Fibroblast of lung (primary cell): ENCODE results near the gene NEK1.

Source experiments
- EZH2 ChIP-seq: IDR thresholded peaks from 2 replicates; pipeline ENCODE4 v1.5.1; 2012; ENCODE audit warnings: low read length, control low read depth, mild to moderate bottlenecking; ENCODE audit errors: missing control alignments
- TF ChIP-seq, protein P1 (sequence below), 2 donors: IDR thresholded peaks in 1 of 2; conservative IDR thresholded peaks in 1 of 2; 1 replicate in 1 of 2; 2 replicates in 1 of 2; pipeline ENCODE4 v1.5.1; 2011 to 2012; ENCODE audit warnings: low read length in 2 of 2, control low read depth in 1 of 2, inconsistent platforms in 1 of 2, low read depth in 1 of 2, mild to moderate bottlenecking in 1 of 2

- TF ChIP-seq, protein P1, sequence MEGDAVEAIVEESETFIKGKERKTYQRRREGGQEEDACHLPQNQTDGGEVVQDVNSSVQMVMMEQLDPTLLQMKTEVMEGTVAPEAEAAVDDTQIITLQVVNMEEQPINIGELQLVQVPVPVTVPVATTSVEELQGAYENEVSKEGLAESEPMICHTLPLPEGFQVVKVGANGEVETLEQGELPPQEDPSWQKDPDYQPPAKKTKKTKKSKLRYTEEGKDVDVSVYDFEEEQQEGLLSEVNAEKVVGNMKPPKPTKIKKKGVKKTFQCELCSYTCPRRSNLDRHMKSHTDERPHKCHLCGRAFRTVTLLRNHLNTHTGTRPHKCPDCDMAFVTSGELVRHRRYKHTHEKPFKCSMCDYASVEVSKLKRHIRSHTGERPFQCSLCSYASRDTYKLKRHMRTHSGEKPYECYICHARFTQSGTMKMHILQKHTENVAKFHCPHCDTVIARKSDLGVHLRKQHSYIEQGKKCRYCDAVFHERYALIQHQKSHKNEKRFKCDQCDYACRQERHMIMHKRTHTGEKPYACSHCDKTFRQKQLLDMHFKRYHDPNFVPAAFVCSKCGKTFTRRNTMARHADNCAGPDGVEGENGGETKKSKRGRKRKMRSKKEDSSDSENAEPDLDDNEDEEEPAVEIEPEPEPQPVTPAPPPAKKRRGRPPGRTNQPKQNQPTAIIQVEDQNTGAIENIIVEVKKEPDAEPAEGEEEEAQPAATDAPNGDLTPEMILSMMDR (conservative IDR thresholded peaks at IDR 0.05 in 1 of 2, IDR thresholded peaks at IDR 0.05 in 1 of 2; ENCODE audit: low read depth in 1 of 2, low read length in 2 of 2) = no peak
- TF ChIP-seq EZH2 = no peak
Observed at GRCh38 chr4:169379688-169380087, 232.7 kb downstream of the NEK1 start.
